HL-60 (cell line): ENCODE results near the gene AGO1.

Source experiments
- DNase-seq, 2 experiments: peaks; one replicate each; pipeline ENCODE4 v3.0.0-alpha.2; 2010 to 2020; ENCODE audit warnings: low read depth in 1 of 2, low spot score in 1 of 2
- H3K27ac ChIP-seq: fragments of 250-450 bp; sonication (Bioruptor Pico); replicated peaks from 2 replicates; pipeline ENCODE4 v1.5.1; 2020; ENCODE audit warnings: mild to moderate bottlenecking, moderate library complexity
- H3K27me3 ChIP-seq: fragments of 250-450 bp; sonication (Bioruptor Pico); 2 replicates; pipeline ENCODE4 v1.5.1; 2021; ENCODE audit warnings: mild to moderate bottlenecking, moderate library complexity; ENCODE audit not compliant: insufficient read depth, poor library complexity, severe bottlenecking
- H3K4me3 ChIP-seq: replicated peaks from 2 replicates; pipeline ENCODE4 v1.5.1; 2011; ENCODE audit warnings: mild to moderate bottlenecking, control low read depth, low read length; ENCODE audit not compliant: insufficient read depth
- GABPA ChIP-seq: IDR thresholded peaks from 2 replicates; pipeline ENCODE4 v1.6.1; 2012; ENCODE audit warnings: low read depth
- POLR2AphosphoS5 ChIP-seq: IDR thresholded peaks from 2 replicates; pipeline ENCODE4 v1.6.1; 2012; ENCODE audit warnings: low read depth
- REST ChIP-seq: IDR thresholded peaks from 2 replicates; pipeline ENCODE4 v1.6.1; 2012; ENCODE audit warnings: low read depth; ENCODE audit not compliant: insufficient replicate concordance
- SPI1 ChIP-seq: IDR thresholded peaks from 2 replicates; pipeline ENCODE4 v1.6.1; 2012; ENCODE audit warnings: low read depth, mild to moderate bottlenecking, borderline replicate concordance
- long read RNA-seq: library from polyadenylated mRNA; unstranded; transcript quantifications from one replicate; pipeline ENCODE4 v2.0.0, GENCODE V29; 2020
- TF ChIP-seq, protein P1 (sequence below): IDR thresholded peaks from one replicate; pipeline ENCODE4 v1.5.1; 2011; ENCODE audit warnings: low read length, control low read depth, inconsistent platforms; ENCODE audit not compliant: insufficient read depth

Gene AGO1
- long read RNA-seq, partial matches to known transcripts, result 1 of 7 reads
- long read RNA-seq, other reads (novel, unspliced or antisense), result 6 of 7 reads

GRCh38 chr1:35882945-35883634 is at the start of gene AGO1:
Gene AGO1 (plus strand): TSS chr1:35883209. CDS start chr1:35883422, 213 bp downstream.
- peak; percentile 91 to 95 for DNase-seq
- peak within 1 kb of the TSS; percentile 66 for H3K27ac ChIP-seq
- peak within 1 kb of the TSS; percentile 98 for H3K4me3 ChIP-seq
- H3K27me3 ChIP-seq, result no peaks in the 10 kb centered on the region
- TF ChIP-seq, protein P1, sequence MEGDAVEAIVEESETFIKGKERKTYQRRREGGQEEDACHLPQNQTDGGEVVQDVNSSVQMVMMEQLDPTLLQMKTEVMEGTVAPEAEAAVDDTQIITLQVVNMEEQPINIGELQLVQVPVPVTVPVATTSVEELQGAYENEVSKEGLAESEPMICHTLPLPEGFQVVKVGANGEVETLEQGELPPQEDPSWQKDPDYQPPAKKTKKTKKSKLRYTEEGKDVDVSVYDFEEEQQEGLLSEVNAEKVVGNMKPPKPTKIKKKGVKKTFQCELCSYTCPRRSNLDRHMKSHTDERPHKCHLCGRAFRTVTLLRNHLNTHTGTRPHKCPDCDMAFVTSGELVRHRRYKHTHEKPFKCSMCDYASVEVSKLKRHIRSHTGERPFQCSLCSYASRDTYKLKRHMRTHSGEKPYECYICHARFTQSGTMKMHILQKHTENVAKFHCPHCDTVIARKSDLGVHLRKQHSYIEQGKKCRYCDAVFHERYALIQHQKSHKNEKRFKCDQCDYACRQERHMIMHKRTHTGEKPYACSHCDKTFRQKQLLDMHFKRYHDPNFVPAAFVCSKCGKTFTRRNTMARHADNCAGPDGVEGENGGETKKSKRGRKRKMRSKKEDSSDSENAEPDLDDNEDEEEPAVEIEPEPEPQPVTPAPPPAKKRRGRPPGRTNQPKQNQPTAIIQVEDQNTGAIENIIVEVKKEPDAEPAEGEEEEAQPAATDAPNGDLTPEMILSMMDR, result peak; percentile 72
- TF ChIP-seq REST (no peak), GABPA (no peak), SPI1 (no peak), POLR2AphosphoS5 (0 out of 2 replicates have a peak, but pooled peaks have one; percentile 40)

DNA sequence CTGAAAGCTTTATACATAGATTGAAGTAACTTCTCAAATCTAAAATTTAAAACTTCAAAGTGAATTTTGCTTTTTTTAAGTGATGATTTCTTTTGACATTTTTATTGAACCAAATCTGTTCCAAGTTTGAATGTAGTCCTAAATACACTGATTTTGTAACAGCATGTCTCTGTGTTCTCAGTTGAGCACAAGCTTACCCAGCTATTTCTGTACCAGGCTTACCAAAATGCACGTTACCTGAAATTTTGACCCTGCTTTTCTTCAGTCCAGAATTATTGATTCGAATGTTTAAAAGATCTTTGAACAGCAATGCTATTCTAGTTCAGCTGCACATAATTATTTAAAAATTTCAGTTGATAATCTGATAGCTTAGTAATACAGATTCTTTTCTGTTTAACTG is 49.6 kb upstream of the AGO1 start:
- DNase-seq, result no peak
- no peak for TF ChIP-seq REST
- TF ChIP-seq, protein P1, result no peak
- TF ChIP-seq POLR2AphosphoS5, result no peak
- TF ChIP-seq GABPA, result no peak
- TF ChIP-seq SPI1, result no peak
- Histone ChIP-seq H3K4me3 (no peak overlapping the region), H3K27me3 (no peaks in the 10 kb centered on the region), H3K27ac (no peak overlapping the region)

- DNase-seq, result no peak
- Histone ChIP-seq H3K27ac (no peak overlapping the region), H3K4me3 (no peak overlapping the region), H3K27me3 (no peaks in the 10 kb centered on the region)
- TF ChIP-seq POLR2AphosphoS5, result no peak
- no peak for TF ChIP-seq SPI1
- TF ChIP-seq GABPA, result no peak
- no peak for TF ChIP-seq REST
- TF ChIP-seq, protein P1, result no peak
These were observed 48.8 kb upstream of the AGO1 start for GRCh38 chr1:35834218-35834617.
